ENCODE measurements around the gene HPGDS. TPM values are rescaled to one million over a fixed set of nuclear protein-coding genes. Genes with fewer than 3 reads are reported as not detected.
"Not testable (repeated sequence)": the region's sequence is repeated elsewhere in the genome, so short reads cannot be mapped to it uniquely, and the experiment has no call there.

HPGDS gene
- total RNA-seq, 1 donor from 2014 or later: 4.4 TPM

DNA sequence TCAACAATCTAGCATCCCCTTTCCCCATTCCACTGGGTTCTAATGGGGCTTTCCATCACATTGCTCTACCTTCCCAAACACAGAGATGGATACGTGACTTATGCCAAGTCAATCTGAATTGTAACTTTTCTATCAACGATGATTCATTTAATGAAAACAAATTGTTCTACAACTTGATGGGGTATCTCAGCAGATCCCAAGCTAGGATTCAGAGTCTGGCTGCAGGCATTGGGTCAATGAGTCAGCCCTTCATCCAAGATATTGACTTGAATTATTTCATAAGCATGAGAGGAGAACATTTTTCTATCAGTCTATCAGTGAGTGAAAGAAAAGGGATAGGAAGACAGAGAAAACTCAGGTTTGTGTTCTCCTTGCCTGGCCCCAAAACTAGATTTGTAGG, 15.0 kb upstream of the HPGDS start:
- DNase-seq (ENCODE audit: low spot score): no peak

GRCh38 chr4:94356444-94356843, 13.8 kb upstream of the HPGDS start:
- DNase-seq (ENCODE audit: low spot score): no peak

DNA sequence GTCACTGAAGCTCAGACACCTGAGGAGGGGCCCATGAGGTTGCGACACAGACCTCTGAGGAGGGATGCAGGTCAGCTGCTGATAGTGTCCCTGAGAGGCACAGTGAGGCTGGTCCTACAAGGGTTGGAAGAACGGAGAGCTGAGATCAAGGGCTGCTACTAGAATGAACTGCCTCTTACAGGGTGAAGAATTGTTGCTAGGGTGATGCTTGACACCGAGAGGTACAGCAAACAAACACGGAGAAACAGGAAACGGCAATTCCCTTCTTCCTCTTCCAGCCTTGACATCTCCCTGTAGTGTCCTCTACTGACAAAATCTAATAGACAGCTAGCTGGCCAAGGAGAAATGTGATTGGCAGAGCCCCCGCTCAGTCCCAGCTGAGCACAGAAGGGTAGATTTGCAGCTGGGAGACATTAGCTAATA, 11.8 kb upstream of the HPGDS start:
- DNase-seq (ENCODE audit: low spot score): no peak

DNA sequence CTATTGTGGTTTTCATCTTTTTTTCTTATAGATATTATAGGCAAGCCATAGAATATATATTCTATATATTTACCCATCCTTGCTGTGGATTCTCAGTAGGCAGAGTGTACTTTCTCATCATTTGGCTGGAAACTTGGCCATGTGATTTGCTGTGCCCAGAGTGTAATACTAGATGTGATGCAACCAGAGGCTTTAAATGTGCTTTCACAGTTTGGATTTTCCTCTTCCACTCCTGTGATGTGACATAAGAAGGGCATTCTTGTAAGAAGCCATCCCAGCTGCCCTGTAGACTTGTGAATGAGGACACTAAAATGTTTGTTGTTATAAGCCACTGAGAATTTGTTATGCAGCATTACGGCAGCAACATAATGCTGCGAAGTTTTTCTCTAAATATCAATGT, 10.4 kb upstream of the HPGDS start:
- no peak for DNase-seq (ENCODE audit: low spot score)

DNA sequence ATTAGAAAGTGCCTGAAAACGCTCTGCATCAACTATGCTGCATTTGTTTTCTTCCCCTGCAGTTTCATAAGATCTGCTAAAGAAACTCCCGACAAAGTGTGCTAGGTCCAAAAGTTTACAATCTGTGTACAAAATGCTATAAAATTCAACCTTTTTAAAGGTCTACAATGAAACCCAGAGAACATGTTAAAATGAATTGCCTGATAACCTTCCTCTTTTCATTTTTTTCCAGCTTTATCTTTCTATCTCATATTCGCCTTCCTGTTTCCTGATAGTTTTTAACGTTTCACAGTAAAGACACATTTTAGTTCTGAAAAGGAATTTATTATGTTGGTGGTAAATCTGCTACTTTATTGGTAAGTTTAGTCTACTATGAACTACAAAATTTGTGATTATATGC, 9.5 kb upstream of the HPGDS start:
- no peak for DNase-seq (ENCODE audit: low spot score)

- no peak for DNase-seq (ENCODE audit: low spot score)
Observed at GRCh38 chr4:94351319-94351718, 8.7 kb upstream of the HPGDS start.

GRCh38 chr4:94350095-94350494, 7.5 kb upstream of the HPGDS start:
- DNase-seq (ENCODE audit: low spot score): no peak

GRCh38 chr4:94349193-94349592, 6.6 kb upstream of the HPGDS start:
- no peak for DNase-seq (ENCODE audit: low spot score)

DNA sequence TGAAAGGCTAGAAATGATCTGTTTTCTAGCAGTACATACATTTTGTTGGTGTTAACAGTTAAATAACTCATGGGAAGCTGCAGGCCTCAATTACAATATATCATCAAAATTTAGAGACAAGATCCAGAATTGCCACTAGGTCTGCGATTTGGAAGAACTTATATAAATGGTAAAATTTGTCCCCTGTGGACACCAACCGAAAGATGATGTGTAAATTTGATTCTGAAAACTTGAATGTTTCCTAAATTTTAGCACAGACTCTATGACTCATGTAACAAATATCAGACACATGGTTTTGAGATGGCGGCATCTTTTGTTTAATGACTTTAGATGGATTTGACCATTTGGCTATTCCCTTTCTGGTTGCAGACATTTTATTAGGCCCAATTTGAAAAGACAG, 6.0 kb upstream of the HPGDS start:
- no peak for DNase-seq (ENCODE audit: low spot score)

GRCh38 chr4:94346541-94346940, 3.9 kb upstream of the HPGDS start:
- no peak for DNase-seq (ENCODE audit: low spot score)

DNA sequence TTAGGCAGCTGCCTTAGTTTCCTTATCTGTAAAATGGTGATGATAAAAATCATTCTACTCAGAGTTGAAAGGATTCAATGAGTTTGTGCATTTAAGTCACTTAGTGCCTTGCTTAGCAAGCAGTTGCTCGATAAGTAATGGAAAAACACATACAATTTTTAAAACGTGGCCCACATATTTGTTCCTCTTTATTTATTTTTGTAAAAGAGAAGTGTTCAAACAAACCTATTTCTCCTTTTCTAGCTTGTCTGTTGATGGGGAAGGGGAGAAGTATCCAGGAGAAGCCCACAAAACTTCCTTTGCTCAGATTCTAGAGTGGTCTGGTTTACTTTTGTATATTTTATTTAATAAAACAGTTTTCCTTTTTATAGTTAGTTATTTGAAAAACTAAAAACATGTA, 3.3 kb upstream of the HPGDS start:
- no peak for DNase-seq (ENCODE audit: low spot score)

DNA sequence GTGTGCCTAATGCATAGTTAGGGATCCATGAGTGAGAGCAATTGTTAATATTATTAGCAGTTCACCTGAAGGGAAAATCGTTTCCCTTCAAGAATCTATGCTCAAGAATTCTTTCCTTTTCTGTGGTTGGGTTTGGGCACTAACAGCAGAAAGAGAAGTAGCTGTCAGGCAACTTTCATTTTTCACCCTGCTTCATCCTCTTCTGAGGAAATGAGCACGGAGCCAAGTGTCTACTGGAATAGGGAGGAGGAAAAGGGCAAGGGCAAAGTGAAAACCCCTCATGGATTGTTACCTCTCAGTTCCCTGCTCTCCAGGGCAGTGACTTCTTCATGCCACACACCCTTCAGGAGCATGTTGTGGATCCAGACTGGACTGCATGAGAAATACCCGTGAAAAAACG, 2.6 kb upstream of the HPGDS start:
- DNase-seq (ENCODE audit: low spot score): no peak

GRCh38 chr4:94344457-94344856, 1.8 kb upstream of the HPGDS start:
- no peak for DNase-seq (ENCODE audit: low spot score)

DNA sequence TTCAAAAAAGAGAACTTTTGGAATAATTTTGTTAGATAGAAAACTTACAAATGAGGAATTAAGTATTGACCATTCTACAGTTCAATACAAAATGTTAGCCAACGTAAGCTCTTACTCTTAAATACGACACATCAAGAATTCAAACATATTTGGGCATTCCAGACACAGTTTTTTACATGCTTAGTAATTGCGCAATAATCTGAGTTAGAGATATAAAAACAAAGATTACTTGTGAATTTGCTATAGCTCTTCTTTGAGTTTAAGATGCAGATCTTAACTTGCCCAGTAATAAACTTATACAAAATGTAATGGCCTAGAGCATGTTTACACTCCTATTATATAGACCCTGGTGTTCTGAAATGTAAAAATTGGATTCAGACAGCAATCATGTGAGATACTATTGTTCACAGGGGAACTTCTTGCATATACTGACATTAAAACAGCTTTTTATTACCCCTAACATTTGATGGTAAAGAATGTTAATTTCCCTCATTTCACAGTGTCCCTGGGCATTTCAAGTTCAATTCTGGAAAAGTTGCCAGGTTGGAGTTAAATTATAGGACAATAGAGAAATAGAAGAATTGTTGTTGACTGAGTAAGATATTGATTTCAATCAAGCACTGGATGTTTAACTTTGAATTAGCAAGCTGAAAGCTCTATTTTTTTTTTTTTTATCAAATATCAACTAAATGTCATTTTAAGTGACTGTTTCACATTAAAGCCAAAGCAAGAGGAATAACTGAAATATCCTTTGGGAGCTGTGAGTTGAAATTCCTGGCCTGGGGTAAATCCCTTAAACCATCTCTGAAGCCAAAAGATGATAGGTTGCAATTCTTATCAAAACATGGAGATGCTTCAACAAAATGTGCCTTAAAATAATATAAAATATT, 910 bp downstream of the HPGDS start:
- no peak for DNase-seq (ENCODE audit: low spot score)

GRCh38 chr4:94339779-94340178, 2.9 kb downstream of the HPGDS start:
- no peak for DNase-seq (ENCODE audit: low spot score)

DNA sequence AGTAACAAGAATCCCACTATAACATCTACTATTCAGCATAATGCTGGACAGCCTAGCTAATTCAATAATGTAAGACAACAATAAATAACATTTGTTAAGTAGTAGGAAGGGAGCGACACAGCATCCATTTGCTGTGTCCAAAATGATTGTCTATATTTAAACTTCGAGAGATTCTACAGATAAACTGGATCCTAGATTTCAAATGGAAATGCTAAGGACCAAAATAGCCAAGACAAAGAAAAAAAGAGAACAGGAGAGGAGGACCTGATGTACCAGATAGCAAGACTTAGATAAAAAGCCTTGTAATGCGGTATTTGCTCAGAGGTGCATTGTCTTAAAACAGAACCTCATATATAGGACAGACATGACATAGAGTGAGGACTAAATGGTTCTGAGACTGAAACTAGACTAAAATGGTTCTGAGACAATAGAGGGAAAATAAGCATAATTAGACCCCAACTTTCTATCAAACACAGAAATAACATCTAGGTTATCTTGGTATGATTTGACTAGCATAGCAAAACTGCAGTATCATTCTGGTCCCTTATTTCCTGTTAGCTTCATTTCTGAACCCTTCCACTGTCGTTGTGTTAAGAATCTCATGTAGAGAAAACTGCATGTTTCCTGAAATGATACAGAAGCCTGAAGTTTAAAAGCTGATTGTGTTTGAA, 3.8 kb downstream of the HPGDS start:
- no peak for DNase-seq (ENCODE audit: low spot score)

GRCh38 chr4:94336791-94337190, 5.8 kb downstream of the HPGDS start:
- not testable (repeated sequence) for DNase-seq (ENCODE audit: low spot score)

GRCh38 chr4:94336303-94336702, 6.3 kb downstream of the HPGDS start:
- no peak for DNase-seq (ENCODE audit: low spot score)

GRCh38 chr4:94334962-94335361, 7.7 kb downstream of the HPGDS start:
- DNase-seq (ENCODE audit: low spot score): no peak

DNA sequence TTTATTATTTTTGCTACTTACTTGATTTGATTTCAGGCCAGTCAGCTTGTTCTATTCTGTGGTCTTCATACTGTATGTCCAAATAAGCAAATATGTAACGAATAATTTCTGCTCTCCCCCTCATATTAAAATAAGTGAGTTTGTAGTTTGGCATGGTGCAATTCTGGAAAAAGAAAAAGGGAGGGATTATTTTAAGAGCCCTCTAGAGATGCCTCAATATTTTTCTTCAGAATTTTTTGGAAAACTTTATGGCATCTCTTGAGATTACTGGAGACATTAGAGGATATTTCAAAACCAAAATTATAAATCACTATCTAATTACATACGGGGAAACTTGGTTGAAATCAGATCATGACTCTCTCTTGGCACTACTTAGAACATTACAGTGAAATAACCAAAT, 8.2 kb downstream of the HPGDS start:
- DNase-seq (ENCODE audit: low spot score): no peak

DNA sequence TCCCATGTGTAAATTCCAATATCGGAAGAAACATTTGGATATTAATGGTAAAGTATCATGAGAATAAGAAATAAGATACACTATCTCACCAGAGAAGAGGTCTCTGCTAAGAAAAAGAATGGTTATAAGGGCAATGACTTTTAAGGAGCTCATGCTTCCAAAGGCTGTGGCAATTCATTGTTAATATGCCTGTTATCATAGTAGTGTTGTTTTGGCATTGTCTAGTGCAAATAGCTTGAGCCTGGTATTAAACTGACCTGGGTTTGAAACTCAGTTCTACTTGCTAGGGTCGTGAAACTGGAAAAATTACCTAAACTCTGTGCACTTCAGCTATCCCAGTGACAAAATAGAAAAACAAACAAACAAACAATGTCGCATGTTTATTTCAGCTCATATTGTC, 8.8 kb downstream of the HPGDS start:
- DNase-seq (ENCODE audit: low spot score): no peak

DNA sequence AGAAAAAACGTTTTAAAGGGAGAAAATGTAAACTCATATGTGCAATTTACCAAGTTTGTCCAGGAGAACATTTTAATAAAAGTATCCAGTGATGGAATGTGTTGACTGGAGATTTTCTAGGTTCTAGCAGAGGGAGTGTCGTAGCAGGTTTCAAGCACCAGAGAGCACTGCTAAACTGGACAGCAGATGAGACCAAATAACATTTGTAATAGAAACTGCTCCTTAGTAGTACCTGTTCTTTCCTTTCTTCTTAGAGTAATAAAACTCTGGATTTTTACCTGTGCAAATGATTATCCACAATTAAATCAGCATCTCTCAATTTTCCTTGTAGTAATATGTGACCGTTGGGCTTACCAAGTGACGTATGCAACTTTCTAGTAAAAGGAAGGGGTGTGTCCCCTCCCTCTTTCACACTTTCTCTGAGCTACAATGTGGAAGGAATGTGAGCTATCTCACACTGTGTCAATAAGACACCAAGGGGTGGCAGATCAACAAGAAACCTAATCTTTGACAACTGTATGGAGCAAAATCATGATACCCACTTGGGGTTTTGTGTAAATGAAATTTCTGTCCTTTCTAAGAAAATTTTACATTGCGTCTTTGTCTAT, 9.5 kb downstream of the HPGDS start:
- no peak for DNase-seq (ENCODE audit: low spot score)

DNA sequence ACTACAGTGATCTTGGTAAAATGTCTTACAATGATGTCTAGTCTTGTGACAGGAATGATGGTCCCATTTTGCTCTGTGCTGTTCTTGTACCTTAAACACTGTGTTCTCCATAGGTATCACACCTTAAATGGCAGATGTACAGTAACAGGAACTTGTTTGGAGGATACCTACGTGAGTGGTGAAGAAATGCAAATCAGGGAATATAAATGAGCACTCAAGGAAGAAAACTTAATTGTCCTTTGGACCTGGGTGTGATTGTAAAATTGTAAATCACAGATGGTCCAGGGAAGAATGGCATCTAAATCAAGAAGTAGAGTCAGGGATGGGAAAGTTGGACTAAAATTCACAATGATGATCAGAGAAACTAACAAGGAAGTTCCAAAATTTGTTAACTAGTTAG, 12.7 kb downstream of the HPGDS start:
- DNase-seq (ENCODE audit: low spot score): no peak
